DMS114 treated with DMSO at 0.1 percent for 48 hours (cell line): ENCODE data around the gene TLCD3B.
"Not testable (repeated sequence)": the region's sequence is repeated elsewhere in the genome, so short reads cannot be mapped to it uniquely, and the experiment has no call there.

Source experiments
- DNase-seq: peaks from one replicate; lab custom pipeline; 2025; ENCODE audit not compliant: unreplicated experiment; lab: John Stamatoyannopoulos, UW

Gene TLCD3B

GRCh38 chr16:30027588-30028437 lies 3.3 kb downstream of the TLCD3B start:
- no peak for DNase-seq

DNA sequence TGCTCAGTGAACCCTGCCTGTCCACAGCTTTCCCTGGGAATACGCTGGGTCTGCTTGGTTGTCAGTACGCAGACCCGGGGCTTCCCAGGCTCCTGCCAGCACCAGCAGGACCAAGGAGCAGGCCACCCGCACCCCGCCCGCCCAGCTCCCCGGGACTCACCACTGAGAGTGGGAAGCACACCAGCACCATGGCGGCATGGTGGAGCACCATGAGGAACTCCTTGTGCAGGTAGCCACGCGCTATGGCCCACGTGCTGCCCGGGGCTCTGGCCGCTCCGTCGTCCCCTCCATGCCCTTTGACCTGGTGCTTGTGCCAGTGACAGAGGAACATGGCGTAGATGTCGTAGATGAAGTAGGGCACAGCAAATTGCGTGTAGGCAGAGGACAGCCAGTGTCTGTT lies 4.6 kb downstream of the TLCD3B start:
- no peak for DNase-seq

DNA sequence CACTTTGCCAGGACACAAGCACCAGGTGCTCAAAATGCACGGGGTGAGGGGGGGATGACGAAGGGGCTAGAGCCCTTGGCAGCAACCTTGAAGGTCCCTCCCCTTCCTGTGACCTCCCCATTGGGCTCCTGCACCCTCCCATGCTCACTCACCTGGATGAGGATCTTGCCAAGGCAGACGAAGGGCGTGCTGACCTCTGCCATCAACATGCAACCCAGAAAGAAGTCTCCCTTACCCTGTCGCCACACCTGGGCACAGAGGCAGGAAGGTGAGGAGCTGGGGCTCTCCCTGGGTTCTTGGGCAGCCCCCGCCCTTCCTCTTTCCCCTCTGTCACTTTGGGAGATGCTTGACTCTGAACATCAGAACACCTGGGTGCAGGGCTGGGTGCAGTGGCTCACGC lies 5.5 kb downstream of the TLCD3B start:
- DNase-seq = no peak

DNA sequence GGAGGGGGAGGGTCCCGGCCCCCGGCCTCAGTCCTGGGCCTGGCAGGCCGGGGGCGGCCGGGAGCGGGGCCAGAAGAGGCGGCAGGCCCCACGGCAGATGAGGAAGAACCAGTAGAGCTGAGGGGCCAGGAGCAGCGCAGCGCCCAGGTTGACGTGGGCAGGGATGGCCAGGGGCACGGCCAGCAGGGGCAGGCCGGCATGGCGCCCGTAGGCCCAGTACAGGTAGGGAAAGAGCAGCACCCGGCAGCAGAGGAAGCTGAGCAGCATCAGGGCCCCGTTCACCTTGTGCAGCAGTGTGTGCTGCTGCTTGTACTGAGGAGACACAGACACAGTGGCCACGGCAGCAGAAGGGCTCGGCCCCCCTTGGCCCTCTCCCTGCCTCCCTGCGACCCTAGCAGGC lies 5.9 kb downstream of the TLCD3B start:
- DNase-seq = no peak

DNA sequence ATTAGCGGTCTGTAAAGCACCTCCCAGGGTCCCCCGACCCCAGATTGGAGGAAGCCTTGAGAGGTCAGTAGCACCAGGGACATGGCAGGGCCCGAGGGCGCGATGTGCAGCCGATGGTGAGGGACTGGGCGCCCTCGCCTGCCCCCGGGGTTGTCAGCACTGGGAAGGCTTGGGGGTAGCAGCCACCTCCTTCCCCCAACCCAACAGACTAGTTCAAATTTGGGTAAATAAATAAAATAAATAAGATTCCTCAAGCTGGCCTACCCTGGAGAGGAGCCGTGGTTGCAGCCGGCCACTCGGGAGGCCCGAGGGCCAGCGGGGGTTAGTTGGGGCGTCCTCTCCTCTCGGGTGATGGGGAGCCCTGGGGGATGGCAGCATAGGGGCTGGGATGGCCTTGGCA lies 6.6 kb downstream of the TLCD3B start:
- no peak for DNase-seq

GRCh38 chr16:30023586-30023985 lies 7.5 kb downstream of the TLCD3B start:
- no peak for DNase-seq

DNA sequence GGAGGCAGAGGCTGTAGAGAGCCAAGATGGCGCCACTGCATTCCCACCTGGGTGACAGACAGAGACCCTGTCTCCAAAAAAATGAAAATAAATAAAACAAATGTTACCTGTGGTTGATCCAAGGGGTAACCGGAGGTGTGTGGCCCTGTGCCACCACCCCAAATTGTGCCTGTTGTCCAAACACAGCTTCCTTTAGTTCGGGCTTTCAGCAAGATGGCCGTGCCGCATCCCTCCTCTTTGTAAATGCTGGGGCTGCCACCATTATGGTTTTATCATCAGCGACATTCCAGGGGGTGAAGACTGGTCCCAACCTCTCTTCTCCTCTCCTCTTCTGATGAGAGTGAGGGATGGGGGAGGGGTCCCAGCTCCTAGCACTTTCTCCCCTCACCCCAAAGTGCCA lies 8.2 kb downstream of the TLCD3B start, which contains the start of gene C16orf92:
TSS of gene C16orf92 (plus strand) at position 312 of the 400 bp plus-strand sequence. CDS start 143 bp downstream, outside the sequence.
- no peak for DNase-seq

- DNase-seq = no peak
Observed at GRCh38 chr16:30018731-30019158, 12.3 kb downstream of the TLCD3B start.

- not testable (repeated sequence) for DNase-seq
Observed at GRCh38 chr16:30017937-30018336, 13.1 kb downstream of the TLCD3B start.

DNA sequence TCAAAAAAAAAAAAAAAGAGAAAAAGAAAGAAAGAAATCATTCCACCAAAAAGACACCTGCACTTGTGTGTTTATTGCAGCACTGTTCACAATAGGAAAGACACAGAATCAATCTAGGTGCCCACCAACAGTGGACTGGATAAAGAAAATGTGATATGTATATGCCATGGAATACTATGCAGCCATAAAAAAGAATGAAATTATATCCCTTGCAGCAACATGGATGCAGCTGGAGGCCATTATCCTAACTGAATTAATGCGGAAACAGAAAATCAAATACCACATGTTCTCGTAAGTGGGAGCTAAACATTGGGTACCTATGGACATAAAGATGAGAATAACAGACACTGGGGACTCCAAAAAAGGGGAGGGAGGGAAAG lies 13.8 kb downstream of the TLCD3B start:
- DNase-seq = no peak

GRCh38 chr16:30016555-30017276 lies 14.4 kb downstream of the TLCD3B start:
- no peak for DNase-seq

DNA sequence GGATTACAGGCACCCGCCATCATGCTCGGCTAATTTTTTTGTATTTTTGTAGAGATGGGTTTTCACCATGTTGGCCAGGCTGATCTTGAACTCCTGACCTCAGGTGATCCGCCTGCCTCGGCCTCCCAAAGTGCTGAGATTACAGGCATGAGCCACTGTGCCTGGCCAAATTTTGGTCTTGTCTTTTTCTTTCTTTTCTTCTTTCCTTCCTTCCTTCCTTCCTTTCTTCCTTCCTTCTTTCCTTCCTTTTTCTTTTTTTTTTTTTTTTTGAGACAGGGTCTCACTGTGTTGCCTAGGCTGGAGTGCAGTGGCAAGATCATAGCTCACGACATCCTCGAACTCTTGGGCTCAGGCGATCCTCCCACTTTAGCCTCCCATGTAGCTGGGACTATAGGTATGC lies 15.6 kb downstream of the TLCD3B start:
- DNase-seq = not testable (repeated sequence)

DNA sequence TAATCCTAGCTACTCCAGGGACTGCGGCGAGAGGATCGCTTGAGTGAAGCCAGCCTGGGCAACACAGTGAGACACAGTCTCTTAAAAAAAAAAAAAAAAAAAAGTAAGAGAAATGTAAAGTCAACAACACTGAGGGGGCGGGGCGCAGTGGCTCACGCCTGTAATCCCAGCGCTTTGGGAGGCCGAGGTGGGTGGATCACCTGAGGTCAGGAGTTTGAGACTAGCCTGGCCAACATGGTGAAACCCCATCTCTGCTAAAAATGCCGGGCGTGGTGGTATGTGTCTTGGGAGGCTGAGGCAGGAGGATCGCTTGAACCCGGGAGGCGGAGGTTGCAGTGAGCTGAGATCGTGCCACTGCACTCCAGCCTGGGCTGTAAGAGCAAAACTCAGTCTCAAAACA lies 18.5 kb downstream of the TLCD3B start:
- DNase-seq = not testable (repeated sequence)

- no peak for DNase-seq
Observed at GRCh38 chr16:30011714-30012504, 19.2 kb downstream of the TLCD3B start.

DNA sequence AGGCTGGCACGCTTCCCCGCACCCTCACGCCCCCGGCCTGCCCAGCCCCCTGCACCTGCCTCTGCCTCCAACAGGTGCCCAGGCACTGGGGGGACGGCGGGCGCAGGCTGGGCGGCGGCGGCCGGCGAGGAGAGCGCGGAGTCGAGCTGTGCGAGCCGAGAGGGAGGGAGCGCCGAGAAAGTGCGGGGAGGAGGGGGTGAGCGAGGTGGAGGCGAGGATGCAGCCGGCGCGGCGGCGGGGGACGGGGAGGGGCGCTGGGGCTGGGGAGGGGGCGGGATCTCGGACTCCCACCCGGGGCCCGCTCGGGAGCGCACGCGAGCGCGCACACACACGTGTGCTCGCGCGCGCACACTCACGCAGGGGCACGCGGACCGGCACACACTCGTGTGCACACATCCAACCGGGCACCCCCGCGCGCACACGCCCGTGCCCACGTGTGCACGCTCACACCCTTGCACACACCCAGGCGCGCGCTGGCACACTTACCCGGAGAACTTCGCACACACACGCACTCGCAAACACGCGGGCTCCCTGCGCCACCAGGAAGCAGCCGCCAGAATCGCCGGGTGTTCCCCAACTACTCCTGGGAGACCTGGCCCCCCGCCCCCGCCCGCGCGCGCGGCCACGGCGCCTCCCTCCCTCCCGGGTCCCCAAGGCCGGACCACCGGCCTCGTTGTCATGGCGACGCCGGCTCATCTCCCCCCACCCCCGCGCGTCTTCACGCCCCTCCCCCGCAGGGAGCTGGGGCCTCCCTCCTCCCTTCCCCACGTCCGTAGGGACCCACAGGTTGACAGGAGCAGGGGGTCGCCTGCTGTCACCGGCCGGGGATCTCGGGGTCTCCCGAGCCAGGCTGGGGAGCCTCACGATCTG lies 20.0 kb downstream of the TLCD3B start, which contains the start of gene DOC2A:
TSS of gene DOC2A (minus strand) at position 184 of the 870 bp plus-strand sequence. CDS start 805 bp downstream, outside the sequence.
- no peak for DNase-seq

DNA sequence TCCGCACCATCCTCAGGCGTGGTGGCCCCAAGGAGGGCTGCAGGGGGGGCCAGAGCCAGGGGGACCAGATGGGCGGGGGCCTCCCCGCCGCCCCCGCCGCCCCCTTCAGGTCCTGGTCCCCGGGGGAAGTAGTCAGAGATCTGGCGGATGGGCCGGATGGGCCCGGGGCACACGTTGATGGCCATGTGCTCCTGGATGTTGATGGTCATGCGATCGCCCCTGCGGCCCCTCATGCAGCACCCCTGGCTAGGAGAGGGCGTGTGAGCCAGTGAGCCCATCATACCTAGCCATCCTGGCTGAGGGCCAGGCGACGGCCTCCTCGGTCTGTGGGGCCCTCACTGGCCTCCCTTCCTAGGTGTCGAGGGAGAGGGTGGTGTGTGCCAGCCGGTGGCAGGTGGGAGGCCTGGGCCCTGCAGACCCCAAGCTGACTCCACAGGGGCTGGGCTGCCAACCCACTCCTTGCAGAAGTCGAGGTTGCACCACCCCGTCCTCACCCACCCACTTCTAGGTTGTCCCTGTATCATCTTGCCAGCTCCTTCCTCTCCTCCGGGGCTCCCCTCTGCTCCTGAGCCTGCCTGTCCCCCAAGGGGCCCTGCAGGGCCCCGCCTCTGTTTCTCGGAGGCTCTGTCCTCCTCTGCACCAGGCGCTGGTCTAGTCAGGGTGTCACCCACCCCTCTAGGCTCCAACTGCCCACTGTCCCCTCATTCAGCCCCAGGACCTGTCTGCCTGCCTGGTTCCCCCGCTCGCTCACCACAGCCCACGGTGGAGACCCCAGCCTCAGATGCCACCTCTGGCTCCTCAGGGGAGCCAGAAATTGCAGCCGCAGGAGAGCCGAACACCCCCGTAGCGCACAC lies 20.9 kb downstream of the TLCD3B start:
- DNase-seq = no peak

DNA sequence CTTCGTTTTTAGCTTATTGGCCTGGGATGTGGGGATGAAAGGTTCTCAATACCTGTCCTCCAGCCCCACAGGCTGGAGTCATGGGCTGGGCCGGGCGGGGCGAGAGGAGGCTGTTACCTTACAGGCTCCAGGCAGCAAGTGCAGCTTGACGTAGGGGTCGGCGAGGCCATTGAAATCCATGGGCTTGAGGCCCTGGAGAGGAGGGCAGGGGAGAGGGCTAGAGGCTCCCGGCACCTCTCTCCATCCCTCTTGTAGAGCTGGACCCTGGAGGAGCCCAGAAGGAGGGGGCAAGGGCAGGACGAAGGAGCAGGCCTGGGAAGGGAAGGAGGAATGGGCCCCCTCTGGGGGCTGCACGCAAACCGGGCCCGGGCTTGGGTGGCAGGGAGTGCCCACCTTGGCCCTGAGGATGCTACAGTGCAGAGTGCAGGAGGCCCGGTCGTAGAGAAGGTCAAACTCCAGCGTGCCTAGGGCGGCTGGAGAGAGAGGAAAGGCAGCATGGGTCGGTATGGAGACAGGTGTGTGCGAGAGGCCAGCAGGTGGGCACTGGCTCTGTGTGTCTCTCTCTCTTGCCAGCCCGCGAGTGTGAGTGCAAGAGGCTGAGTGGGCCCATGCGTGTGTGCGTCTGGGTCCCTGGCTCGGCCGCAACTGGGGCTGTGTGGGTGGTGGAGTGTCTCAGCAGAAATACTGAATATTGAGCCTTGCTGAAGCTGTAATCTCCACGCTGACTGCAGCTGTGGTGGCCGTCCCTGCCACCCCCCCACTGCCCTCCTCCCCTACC lies 21.8 kb downstream of the TLCD3B start:
- DNase-seq = no peak

DNA sequence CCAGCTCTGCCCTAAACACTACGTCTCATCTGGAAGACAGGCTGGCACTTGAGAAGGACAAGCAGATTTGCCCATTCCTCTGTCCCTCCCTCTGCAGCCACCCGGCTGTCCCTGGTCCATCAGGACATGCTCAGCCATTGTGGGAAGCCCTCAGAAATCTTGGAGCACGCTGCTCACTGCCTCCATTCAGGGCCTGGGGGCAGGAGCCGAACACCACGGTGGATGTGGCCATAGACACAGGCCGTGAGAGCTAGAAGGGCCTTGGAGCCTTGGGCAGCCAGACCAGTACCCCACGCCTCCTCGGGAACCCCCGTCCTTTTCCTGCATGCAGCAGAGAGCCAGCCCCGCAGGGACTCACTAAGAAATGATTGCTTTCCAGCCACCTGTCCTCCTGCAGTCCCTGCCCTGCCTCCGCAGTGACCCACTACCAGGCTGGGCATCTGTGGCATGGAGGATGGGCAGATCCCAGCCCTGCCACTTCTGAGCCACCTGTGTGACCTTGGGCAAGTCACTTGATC lies 23.6 kb downstream of the TLCD3B start:
- no peak for DNase-seq
